GM12875 (cell line): ENCODE measurements around the gene HOXD12.

Experiments
- H3K4me3 ChIP-seq: one replicate; pipeline ENCODE4 v1.5.1; 2011; ENCODE audit warnings: low read depth, low read length, control low read depth
- TF ChIP-seq, protein P1 (sequence below): IDR thresholded peaks from 2 replicates; pipeline ENCODE4 v1.5.1; 2011; ENCODE audit warnings: low read depth, mild to moderate bottlenecking, control low read depth, inconsistent platforms, low read length, moderate library complexity, borderline replicate concordance; ENCODE audit not compliant: insufficient read depth

HOXD12 gene

DNA sequence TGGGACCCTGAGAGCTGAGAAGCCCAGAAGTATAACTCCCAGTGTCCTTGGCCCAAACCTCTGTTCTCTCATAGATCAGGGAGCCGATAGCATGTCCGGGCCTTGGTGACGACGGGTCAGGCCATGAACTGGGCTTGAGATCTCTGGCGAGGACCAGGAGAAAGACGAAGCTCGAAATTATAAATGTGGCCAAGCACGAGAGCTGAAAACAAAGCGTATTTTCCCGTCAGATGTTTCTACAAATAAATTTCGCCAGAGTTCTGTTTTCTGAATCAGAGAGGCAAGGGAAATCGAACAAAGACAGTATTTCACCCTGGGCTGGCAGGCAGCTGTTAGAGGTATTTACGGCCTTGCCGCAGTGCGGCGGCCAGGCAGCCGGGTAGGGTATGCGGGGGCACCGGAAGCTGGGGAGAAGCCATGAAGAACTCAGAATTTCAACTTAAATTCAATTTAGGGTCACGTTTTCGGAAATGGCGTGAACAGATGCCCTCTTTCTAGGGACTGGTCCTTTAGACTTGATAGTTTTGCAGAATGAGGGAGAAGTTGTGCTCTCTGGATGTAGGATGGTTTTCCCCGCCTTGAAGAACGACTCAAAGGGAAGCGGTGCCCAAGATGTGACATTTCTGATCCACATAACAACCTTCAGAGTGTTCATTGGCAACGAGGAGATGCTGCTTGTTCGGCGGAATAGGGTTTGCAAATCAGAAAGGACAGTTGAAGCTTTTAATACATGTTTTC lies 39.5 kb downstream of the HOXD12 start:
- TF ChIP-seq, protein P1, sequence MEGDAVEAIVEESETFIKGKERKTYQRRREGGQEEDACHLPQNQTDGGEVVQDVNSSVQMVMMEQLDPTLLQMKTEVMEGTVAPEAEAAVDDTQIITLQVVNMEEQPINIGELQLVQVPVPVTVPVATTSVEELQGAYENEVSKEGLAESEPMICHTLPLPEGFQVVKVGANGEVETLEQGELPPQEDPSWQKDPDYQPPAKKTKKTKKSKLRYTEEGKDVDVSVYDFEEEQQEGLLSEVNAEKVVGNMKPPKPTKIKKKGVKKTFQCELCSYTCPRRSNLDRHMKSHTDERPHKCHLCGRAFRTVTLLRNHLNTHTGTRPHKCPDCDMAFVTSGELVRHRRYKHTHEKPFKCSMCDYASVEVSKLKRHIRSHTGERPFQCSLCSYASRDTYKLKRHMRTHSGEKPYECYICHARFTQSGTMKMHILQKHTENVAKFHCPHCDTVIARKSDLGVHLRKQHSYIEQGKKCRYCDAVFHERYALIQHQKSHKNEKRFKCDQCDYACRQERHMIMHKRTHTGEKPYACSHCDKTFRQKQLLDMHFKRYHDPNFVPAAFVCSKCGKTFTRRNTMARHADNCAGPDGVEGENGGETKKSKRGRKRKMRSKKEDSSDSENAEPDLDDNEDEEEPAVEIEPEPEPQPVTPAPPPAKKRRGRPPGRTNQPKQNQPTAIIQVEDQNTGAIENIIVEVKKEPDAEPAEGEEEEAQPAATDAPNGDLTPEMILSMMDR: no peak

DNA sequence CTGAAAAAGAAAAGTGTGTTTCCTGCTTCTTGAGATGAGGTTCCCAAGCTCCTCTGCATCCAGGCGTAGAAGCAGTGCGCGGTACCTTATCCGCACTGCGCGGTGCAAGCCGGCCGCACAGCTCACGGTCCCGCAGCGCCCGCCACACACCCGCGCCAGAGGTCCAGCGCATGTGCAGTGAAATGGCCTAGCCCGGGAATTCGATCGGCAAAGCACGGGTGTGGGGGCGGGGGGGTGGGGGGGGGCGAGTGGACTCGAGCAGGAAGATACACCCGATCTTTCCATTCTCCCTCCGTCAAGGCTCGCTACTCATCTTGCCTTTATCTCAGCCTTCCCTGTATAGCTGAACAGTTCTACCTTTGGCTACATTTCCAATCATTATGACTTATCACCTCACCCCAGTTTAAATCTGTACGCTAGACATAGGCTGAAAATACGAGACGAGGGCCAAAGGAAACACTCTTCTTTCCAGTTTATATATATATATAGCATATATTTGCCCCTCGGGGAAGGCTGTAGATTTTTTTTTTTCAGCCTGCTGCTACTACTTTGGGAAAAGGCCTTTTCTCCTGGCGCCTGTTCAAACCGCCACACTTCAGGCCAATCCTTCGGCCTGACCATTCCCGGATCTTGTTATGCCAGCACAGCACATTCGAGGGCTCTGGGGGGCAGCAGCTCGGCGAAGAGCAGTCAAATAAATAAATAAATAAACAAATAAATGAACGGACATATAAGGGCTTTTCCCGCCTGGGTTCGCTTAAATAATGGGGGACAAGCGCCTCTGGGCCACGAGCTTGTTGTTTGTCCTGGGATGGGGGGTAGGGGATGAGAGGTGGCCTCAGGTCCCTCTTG lies 40.3 kb downstream of the HOXD12 start:
- TF ChIP-seq, protein P1: no peak
- peak overlapping the region; percentile 27 for H3K4me3 ChIP-seq

More for the DNA sequence above, 39.5 kb downstream of the HOXD12 start:
- no peak overlapping the region for H3K4me3 ChIP-seq

DNA sequence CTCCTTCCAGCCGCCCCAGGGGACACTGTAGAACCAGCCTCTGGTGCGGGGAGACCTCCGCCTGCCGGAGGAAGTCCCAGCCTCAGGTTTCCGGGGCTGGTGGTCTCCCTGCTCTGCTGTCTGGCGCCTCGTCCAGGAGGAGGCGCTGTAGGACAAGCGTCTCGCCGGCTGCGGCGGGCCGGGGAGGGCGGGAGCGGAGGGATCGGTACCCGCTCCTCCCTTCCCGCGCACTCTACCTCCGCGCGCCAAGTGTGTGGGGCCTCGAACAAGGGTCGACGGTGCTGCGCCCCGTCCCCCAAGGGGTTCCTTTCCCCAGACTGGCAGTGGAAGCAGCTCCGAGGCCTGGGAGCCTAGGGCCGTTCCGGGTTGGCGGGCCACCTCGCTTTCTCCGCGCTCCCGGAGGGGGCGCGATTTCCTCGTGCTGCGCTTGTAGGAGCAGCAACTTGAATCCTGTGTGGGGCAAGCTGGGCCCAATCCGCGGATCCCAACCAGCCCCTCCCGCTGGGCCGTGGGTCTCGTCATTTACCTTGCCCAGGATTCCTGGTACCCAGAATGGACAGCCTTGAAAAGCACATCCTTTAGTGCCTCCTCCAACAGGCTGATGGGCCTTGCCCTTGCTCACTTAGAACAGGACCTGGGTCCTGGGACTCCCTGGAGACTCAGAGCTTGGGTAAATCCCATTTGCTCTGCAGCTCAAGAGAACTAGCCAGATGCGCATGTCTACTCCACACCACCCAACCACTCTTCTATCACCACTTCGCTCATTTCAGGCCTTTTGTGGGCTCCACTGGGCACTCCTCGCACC lies 41.1 kb downstream of the HOXD12 start:
- TF ChIP-seq, protein P1: peak; percentile 91
- peak overlapping the region; percentile 58 for H3K4me3 ChIP-seq

DNA sequence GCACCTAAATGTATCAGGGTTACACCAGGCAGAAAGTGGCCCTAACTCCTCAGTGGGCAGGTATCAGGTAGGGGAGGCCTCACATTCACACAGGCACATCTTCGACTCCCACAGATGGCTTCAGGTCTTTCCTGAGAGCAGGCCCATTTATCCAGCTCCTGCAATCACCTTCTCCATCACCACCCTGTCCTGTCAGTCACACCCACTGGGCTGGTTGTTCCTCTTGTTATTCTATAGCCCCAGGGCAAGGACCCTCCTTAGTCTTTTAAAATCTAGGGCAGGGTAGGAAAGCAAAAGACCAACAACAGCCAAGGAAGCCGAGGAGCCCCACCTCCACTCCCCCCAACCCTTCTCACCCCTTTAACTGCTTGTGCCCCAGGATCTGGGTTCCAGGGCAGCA lies 42.7 kb downstream of the HOXD12 start:
- H3K4me3 ChIP-seq: no peak overlapping the region
- TF ChIP-seq, protein P1: no peak

DNA sequence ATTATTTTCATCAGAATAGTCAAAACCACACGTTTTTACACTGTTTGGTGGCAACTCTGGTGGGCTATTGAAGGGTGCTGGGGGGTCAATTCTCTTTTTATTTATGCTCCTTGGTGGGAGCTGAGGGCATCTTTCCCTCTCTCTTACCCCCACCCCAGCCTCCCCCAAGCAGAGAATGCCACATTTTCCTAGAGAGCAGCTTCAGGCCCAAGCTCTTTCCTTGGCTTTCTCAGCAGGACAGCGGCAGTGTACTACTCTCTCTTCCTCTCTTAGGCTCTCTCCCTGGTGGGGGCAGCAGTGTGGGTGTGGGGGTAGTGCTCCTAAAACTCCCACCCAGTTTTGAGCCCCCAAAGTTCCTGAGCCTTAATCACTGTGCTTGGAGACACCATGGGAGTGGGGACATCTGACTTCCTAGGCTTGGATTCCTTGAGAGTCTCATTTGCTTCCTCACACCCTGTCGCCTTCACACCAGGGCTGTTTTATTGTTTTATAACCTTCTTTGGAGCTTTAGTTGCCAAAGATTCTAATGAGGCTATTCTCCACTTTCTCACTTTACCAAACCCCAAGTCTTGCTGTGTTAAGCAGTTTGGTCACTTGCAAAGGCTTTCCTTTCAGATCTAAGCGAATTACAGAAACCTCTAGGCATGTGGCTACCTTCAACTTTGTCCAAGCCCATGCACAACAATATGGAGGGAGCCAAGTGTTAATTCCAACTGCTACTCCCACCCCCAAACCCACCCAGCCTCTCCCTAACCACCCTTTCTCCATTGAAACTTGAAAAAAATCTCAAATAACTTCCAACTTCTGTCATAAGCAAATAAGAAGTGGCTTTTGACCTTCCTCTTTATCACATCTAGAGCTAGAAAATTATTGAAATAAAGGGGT lies 45.7 kb downstream of the HOXD12 start:
- H3K4me3 ChIP-seq: no peak overlapping the region
- TF ChIP-seq, protein P1: no peak

DNA sequence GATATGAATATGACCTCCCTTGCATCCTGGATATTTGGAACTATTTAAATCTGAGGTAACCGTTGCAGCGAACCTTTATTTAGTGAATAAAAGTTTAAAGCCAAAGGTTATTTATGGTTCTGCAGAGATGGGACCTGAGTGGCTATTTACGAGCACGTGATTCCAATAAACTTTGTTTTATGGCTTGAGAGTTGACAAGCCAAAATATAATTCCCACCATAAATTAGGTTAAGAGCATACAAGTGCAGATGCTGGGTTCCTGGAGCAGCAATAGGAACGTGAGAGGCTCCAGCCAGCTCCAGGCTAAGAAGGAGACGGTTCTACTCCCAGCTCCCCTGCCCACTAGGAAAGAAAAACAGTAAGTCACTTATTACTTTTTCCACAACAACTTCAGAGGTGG lies 46.5 kb downstream of the HOXD12 start:
- TF ChIP-seq, protein P1: no peak
- no peak overlapping the region for H3K4me3 ChIP-seq
